OCI-LY3 (cell line): ENCODE measurements around the gene RGMB.

Source experiments
- EZH2phosphoT487 ChIP-seq: fragments of 200-600 bp; shearing (Covaris generic); IDR thresholded peaks from 2 replicates; pipeline ENCODE4 v1.6.1; 2018; ENCODE audit warnings: antibody characterized with exemption, mixed run types, low read depth
- TF ChIP-seq, protein P1 (sequence below): fragments of 200-600, 300-600 bp; sonication (generic); IDR thresholded peaks from 2 replicates; pipeline ENCODE4 v1.5.1; 2014; ENCODE audit warnings: antibody characterized with exemption, low read length, low read depth

DNA sequence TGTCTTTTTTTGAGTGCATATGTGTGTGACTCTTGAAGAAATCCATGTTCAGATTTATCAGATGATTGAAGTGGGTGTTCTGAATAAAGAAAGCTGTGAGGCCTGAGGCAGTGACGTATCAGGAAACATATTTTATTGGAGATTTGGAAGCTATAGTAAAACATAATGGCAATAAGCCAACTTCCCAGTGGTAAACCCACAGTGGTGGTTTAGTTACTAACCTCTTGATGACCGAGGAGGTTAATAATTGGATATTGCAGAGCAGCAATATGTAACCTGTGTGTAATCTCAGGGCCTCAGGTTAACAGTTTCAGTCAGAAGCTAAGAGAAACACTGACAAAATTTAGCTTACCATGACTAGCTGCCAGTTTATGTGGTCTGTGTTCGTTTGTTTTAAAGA is 6.9 kb downstream of the RGMB start:
- TF ChIP-seq, protein P1, sequence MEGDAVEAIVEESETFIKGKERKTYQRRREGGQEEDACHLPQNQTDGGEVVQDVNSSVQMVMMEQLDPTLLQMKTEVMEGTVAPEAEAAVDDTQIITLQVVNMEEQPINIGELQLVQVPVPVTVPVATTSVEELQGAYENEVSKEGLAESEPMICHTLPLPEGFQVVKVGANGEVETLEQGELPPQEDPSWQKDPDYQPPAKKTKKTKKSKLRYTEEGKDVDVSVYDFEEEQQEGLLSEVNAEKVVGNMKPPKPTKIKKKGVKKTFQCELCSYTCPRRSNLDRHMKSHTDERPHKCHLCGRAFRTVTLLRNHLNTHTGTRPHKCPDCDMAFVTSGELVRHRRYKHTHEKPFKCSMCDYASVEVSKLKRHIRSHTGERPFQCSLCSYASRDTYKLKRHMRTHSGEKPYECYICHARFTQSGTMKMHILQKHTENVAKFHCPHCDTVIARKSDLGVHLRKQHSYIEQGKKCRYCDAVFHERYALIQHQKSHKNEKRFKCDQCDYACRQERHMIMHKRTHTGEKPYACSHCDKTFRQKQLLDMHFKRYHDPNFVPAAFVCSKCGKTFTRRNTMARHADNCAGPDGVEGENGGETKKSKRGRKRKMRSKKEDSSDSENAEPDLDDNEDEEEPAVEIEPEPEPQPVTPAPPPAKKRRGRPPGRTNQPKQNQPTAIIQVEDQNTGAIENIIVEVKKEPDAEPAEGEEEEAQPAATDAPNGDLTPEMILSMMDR, result no peak
- no peak for TF ChIP-seq EZH2phosphoT487
